ENCODE measurements around the gene SORCS2.

DNA sequence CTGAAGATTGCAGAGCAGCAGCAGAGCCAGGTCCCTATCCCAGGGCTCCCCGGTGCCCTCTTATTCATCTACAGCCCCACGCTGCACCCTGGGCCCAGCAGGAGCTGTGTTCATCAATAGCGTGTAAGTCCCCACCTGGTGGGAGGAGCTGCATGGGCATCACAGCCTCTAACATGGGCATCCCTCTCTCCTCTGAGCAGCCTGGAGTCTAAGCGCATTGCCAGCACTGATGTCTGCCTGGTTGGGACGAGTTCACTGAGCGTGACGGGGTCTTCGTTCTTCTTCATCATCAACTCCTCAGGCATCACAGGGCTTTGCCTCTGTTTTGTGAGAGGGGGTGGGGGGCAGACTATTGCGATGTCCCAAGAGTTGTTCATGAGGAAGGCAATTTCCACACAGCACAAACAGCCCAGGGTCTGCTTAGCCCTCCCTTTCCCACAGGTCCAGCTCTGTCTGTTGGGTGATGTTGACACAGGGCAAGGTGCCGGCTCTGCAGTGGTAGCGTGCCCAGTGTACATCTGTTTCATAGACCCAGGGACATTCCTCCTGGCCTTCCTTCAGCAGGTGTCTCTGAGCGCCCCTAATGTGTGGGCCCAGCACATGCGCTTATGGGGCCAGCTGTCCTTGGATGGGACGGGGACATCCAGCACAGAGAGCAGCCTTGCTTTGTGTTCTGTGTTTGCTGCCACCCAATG lies 85.9 kb downstream of the SORCS2 start:
- TF ChIP-seq CTCF (IDR thresholded peaks at IDR 0.05; ENCODE audit: poor library complexity, severe bottlenecking), result no peak
- TF ChIP-seq RAD21 (conservative IDR thresholded peaks at IDR 0.05), result no peak
- no peak for TF ChIP-seq REST (IDR thresholded peaks at IDR 0.05; ENCODE audit: borderline replicate concordance)
- no peak for TF ChIP-seq EP300 (conservative IDR thresholded peaks at IDR 0.05; ENCODE audit: poor library complexity, severe bottlenecking)
- no peak for TF ChIP-seq EZH2 (IDR thresholded peaks at IDR 0.05; ENCODE audit: borderline replicate concordance, insufficient read depth, low read length, poor library complexity, severe bottlenecking)
- TF ChIP-seq TAF1 (IDR thresholded peaks at IDR 0.05; ENCODE audit: low read depth), result no peak

Data from neural cell (in vitro differentiated cells).